NCI-H2196 (cell line): ENCODE results near the gene CHRNA7.
"Not testable (repeated sequence)": the region's sequence is repeated elsewhere in the genome, so short reads cannot be mapped to it uniquely, and the experiment has no call there.

ENCODE experiments used
- DNase-seq: peaks from one replicate; lab custom pipeline; 2025; ENCODE audit not compliant: unreplicated experiment; lab: John Stamatoyannopoulos, UW

Gene CHRNA7

DNA sequence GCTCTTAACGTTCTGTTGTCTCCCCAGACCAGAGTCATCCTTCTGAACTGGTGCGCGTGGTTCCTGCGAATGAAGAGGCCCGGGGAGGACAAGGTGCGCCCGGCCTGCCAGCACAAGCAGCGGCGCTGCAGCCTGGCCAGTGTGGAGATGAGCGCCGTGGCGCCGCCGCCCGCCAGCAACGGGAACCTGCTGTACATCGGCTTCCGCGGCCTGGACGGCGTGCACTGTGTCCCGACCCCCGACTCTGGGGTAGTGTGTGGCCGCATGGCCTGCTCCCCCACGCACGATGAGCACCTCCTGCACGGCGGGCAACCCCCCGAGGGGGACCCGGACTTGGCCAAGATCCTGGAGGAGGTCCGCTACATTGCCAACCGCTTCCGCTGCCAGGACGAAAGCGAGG, 137.6 kb downstream of the CHRNA7 start:
- DNase-seq = not testable (repeated sequence)

DNA sequence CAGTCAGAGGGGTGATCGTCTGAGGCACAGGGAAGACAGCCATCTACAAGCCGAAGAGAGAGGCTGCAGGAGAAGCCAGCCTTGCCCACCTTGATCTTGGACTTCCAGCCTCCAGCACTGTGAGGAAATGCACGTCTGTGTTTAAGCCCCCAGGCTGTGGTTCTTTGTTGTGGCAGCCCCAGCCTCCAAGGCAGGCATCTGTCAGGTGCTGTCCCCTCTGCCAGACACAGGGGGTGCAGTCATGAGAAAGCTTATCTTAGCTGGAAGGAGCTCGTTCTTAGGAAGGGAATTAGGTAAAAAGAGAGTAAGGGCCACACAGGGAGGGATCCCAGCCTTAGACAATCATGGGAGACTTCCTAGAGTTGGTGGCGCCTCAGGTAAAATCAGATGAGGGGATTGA, 150.3 kb downstream of the CHRNA7 start:
- not testable (repeated sequence) for DNase-seq

GRCh38 chr15:32193780-32194179, 163.5 kb downstream of the CHRNA7 start:
- DNase-seq = not testable (repeated sequence)

GRCh38 chr15:32196206-32196605, 165.9 kb downstream of the CHRNA7 start:
- not testable (repeated sequence) for DNase-seq

DNA sequence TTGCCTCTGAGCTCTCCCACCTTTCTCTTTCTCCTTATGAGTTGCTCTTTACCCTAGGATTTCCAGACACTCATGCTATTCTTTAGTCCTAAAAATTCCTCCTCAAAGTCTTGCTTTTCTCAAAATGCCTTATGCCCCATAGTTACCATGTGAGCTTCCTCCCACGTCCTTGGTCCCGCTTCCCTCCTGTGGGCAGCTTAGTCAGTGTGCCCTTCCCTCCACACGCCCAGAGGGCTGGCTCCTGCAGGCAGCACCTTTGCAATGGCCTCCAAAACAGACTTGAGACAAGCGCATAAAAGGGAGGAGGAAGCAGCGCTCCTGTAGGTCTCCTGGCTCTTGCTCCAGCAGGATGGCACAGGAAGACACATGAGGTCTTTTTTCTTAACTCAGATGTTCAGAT, 168.6 kb downstream of the CHRNA7 start:
- DNase-seq = not testable (repeated sequence)

DNA sequence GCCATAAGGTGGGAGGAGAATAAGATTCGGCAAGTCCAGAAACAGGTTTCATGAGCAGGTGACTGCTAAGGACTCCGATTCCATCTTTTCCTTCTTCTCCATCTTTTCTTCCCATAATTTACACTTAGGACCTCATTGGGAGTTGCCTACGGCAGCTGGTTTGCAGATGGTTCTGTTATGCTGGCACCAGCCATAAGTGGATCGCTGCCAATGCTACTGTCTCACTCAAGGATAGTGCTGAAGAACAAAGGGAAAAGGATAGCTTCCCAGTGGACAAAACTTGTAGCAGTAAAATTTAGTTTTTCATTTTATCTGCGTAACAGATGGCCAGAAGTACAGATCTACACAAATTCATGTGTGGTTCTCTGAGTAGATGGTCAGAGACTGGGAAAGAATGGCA, 178.8 kb downstream of the CHRNA7 start:
- DNase-seq = not testable (repeated sequence)

DNA sequence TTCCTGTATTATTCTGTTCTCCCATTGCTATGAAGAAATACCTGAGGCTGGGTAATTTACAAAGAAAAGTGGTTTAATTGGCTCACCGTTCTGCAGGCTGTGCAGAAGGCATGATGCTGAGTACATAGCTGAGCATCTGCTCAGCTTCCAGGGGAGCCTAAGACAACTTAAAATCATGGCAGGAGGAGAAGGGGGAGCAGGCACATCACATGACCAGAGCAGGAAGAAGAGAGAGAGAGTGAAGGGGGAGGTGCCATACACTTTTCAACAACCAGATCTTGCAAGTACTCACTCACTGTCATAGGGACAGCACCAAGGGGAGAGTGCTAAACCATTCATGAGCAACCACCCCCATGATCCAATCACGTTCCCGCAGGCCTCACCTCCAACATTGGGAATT, 188.4 kb downstream of the CHRNA7 start:
- DNase-seq = no peak
